Endothelial cell of umbilical vein (primary cell): ENCODE results near the gene TRAPPC2L. TPM values are rescaled to one million over a fixed set of nuclear protein-coding genes. Genes with fewer than 3 reads are reported as not detected.

ENCODE experiments used
- BruUV-seq: library from RNA; stranded (reverse); fragments of 400-500 nt; replicated peaks from 2 replicates; lab custom pipeline; 2021; lab: Mats Ljungman, UMichigan
- CTCF ChIA-PET: fragments of 300-600, 350-600 bp; sonication (Branson Sonifier 250); formaldehyde crosslinking; loops from one replicate; lab custom pipeline; 2021; ENCODE audit warnings: antibody characterized with exemption, inconsistent platforms; lab: Charles Lee
- POLR2A ChIA-PET: fragments of 300-600, 350-600 bp; sonication (Branson Sonifier 250); formaldehyde crosslinking; loops from one replicate; lab custom pipeline; 2021; ENCODE audit warnings: antibody characterized with exemption, inconsistent platforms; lab: Charles Lee
- DNase-seq: peaks from one replicate; pipeline ENCODE4 v3.0.0-alpha.2; 2011; ENCODE audit warnings: low read depth, low spot score
- FAIRE-seq: peaks from 2 replicates; lab custom pipeline; 2011; peaks lifted over from hg19 to GRCh38; lab: Jason Lieb, UNC
- H2AFZ ChIP-seq: 2 replicates; pipeline ENCODE4 v1.6.0; 2012; ENCODE audit warnings: low read depth, low read length, control low read depth, inconsistent platforms
- H3K27ac ChIP-seq: 2 replicates; pipeline ENCODE4 v1.5.1; 2011; ENCODE audit warnings: low read depth, mild to moderate bottlenecking, control low read depth, low read length, moderate library complexity; ENCODE audit not compliant: insufficient read depth
- H3K27me3 ChIP-seq, 2 experiments: 2 replicates each; pipeline versions ENCODE4 v1.6.0 to v1.6.1; 2011; ENCODE audit warnings: low read length in 2 of 2, mixed read lengths in 1 of 2; ENCODE audit not compliant: control insufficient read depth in 2 of 2, insufficient read depth in 2 of 2
- H3K36me3 ChIP-seq, 2 experiments: 2 replicates in 1 of 2; 3 replicates in 1 of 2; pipeline ENCODE4 v1.5.1; 2011; ENCODE audit warnings: low read length in 2 of 2, mild to moderate bottlenecking in 1 of 2, moderate library complexity in 1 of 2; ENCODE audit not compliant: control insufficient read depth in 2 of 2, insufficient read depth in 2 of 2; ENCODE audit errors: extremely low read depth in 1 of 2
- H3K4me1 ChIP-seq: 3 replicates; pipeline ENCODE4 v1.5.1; 2011; ENCODE audit warnings: mild to moderate bottlenecking, low read length; ENCODE audit not compliant: control insufficient read depth, insufficient read depth; ENCODE audit errors: extremely low read depth
- H3K4me2 ChIP-seq: 2 replicates; pipeline ENCODE4 v1.6.1; 2011; ENCODE audit warnings: low read length, control low read depth, mixed read lengths; ENCODE audit not compliant: insufficient read depth
- H3K4me3 ChIP-seq, 3 experiments: fragments of 200-600 bp in 1 of 3; sonication (generic), shearing (Covaris generic) in 1 of 3; replicated peaks in 1 of 3; 2 replicates each; pipeline ENCODE4 v1.5.1; 2011 to 2016; ENCODE audit warnings: control low read depth in 3 of 3, low read length in 3 of 3, mild to moderate bottlenecking in 2 of 3, inconsistent platforms in 1 of 3, low read depth in 1 of 3, moderate library complexity in 1 of 3; ENCODE audit not compliant: insufficient read depth in 1 of 3
- H3K79me2 ChIP-seq: 2 replicates; pipeline ENCODE4 v1.6.0; 2012; ENCODE audit warnings: low read length, inconsistent platforms; ENCODE audit not compliant: control insufficient read depth, insufficient read depth
- H3K9ac ChIP-seq: replicated peaks from 2 replicates; pipeline ENCODE3; 2011; ENCODE audit warnings: low read length, control low read depth; ENCODE audit not compliant: insufficient read depth; ENCODE audit errors: extremely low read depth
- H3K9me1 ChIP-seq: replicated peaks from 3 replicates; pipeline ENCODE4 v1.6.0; 2011; ENCODE audit warnings: mild to moderate bottlenecking, low read length; ENCODE audit not compliant: control insufficient read depth, insufficient read depth; ENCODE audit errors: extremely low read depth
- H3K9me3 ChIP-seq: replicated peaks from 2 replicates; pipeline ENCODE4 v1.5.1; 2012; ENCODE audit warnings: low read length, inconsistent platforms; ENCODE audit not compliant: control insufficient read depth, insufficient read depth
- H4K20me1 ChIP-seq: replicated peaks from 2 replicates; pipeline ENCODE3; 2011; ENCODE audit warnings: mild to moderate bottlenecking, low read length; ENCODE audit not compliant: control insufficient read depth, insufficient read depth; ENCODE audit errors: extremely low read depth
- EZH2 ChIP-seq: IDR thresholded peaks from 2 replicates; pipeline ENCODE4 v1.6.1; 2012; ENCODE audit warnings: borderline replicate concordance, low read depth, mild to moderate bottlenecking, moderate library complexity, low read length, inconsistent platforms; ENCODE audit not compliant: severe bottlenecking
- FOS ChIP-seq: IDR thresholded peaks from 2 replicates; pipeline ENCODE4 v1.6.1; 2011; ENCODE audit warnings: mild to moderate bottlenecking, low read length, moderate library complexity, borderline replicate concordance; ENCODE audit not compliant: insufficient read depth
- GATA2 ChIP-seq: IDR thresholded peaks from 2 replicates; pipeline ENCODE4 v1.7.0; 2011; ENCODE audit warnings: low read depth, mild to moderate bottlenecking, moderate library complexity, mixed read lengths, low read length; ENCODE audit not compliant: insufficient read length, insufficient read depth
- JUN ChIP-seq: IDR thresholded peaks from 2 replicates; pipeline ENCODE4 v1.6.1; 2011; ENCODE audit warnings: borderline replicate concordance, low read depth; ENCODE audit not compliant: insufficient read length, insufficient read depth
- MYC ChIP-seq: IDR thresholded peaks from one replicate; pipeline ENCODE4 v1.6.1; 2011; ENCODE audit warnings: mild to moderate bottlenecking, low read depth, low read length
- POLR2A ChIP-seq: IDR thresholded peaks from 2 replicates; pipeline ENCODE4 v1.6.1; 2012; ENCODE audit warnings: low read depth, mild to moderate bottlenecking, control low read depth, low read length
- POLR2AphosphoS5 ChIP-seq: IDR thresholded peaks from 2 replicates; pipeline ENCODE4 v1.6.1; 2012; ENCODE audit warnings: low read depth, mild to moderate bottlenecking, control low read depth, low read length, moderate library complexity; ENCODE audit not compliant: insufficient read depth
- dilution Hi-C: fragments of 300-500 bp; cut with MboI; formaldehyde crosslinking; loops from one replicate; pipeline ENCODE4 v1.15.0; 2019; ENCODE audit warnings: low sequenced_read_pairs; ENCODE audit not compliant: extremely low pct_ligation_motif_present
- intact Hi-C: fragments of 100-400 bp; cut with micrococcal nuclease; formaldehyde crosslinking; loops from one replicate; pipeline ENCODE4 v1.10.0; 2022
- polyA plus RNA-seq, 4 experiments: library from polyadenylated mRNA; depleted of rRNA in 3 of 4; stranded (reverse) in 3 of 4; unstranded in 1 of 4; fragments of >200 nt; gene quantifications; 2 replicates each; pipeline versions ENCODE4 v1.2.1 to v1.2.3, GENCODE V29; 2011 to 2012; ENCODE audit warnings: missing spikeins in 1 of 4
- total RNA-seq: library from RNA; stranded (reverse); gene quantifications from 2 replicates; pipeline ENCODE4 v1.2.3, GENCODE V29; 2021
- TF ChIP-seq, protein P1 (sequence below), 2 donors: IDR thresholded peaks; 1 replicate in 1 of 2; 2 replicates in 1 of 2; pipeline ENCODE4 v1.5.1; 2011; ENCODE audit warnings: low read length in 2 of 2, mild to moderate bottlenecking in 2 of 2, moderate library complexity in 2 of 2, control low read depth in 1 of 2, inconsistent platforms in 1 of 2, low read depth in 1 of 2; ENCODE audit not compliant: insufficient read depth in 1 of 2; ENCODE audit errors: extremely low read depth in 1 of 2
- TF ChIP-seq, protein P2 (sequence below): IDR thresholded peaks from 2 replicates; pipeline ENCODE4 v1.6.1; 2011; ENCODE audit not compliant: insufficient read depth, insufficient read length

The TRAPPC2L gene
- total and polyA plus RNA-seq, 2 donors (not counting 3 experiments of a cell fraction or from before 2014, with no cell fraction given), result 61.9 to 131 TPM

DNA sequence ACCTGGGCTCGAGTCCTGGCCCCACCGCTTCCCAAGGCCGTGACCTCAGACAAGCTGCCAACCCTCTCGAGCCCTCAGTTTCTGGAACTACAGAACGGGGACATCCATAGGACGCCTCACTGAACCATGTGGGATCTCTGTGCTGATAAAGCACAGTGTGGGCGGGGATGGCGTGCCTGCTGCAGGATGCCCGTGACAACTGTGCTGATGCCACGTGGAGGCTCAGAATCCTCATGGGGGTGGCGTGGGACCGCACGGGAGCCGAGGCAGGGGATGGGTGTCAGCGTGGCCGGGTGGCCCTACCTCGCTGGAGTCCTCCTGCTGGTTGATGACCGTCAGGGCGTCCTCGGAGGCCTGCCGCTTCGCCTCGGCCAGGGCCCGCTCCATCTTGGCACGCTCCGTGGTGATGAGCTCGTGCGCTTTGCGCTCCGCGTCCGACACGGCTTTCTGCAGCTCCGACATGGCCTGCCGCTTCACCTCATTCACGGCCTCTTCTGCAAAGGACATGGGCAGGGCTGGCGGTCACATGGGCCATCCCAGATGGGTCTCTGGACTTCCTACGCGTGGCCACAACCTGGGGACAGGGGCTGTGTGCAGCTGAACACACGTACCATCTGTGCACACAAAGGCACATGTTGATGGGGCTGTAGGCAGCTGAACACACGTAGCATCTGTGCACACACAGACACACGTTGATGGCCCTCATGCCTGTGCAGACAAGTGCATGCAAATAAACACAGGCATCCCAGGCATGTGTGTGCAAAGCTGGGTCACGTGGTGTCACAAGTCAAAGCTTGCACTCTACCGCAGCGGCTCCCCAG is 22.2 kb downstream of the TRAPPC2L start:
- no peak for FAIRE-seq
- intact Hi-C loops (no loop called here), dilution Hi-C loops (no loop called here)
- Histone ChIP-seq H3K9ac (no peak overlapping the region), H3K9me3 (no peaks in the 10 kb centered on the region), H3K27me3 (no peaks in the 10 kb centered on the region), H3K27ac (no peak overlapping the region), H3K36me3 (no peaks in the 10 kb centered on the region), H3K4me1 (no peaks in the 10 kb centered on the region), H4K20me1 (no peaks in the 10 kb centered on the region), H3K9me1 (no peaks in the 10 kb centered on the region), H3K79me2 (no peaks in the 10 kb centered on the region), H2AFZ (no peak overlapping the region), H3K4me2 (no peak overlapping the region), H3K4me3 (no peak overlapping the region)
- ChIA-PET CTCF (no interaction called here), POLR2A (no interaction called here)
- no TSS peak for BruUV-seq
- TF ChIP-seq POLR2A (no peak), POLR2AphosphoS5 (no peak), FOS (no peak)
- TF ChIP-seq, protein P1, sequence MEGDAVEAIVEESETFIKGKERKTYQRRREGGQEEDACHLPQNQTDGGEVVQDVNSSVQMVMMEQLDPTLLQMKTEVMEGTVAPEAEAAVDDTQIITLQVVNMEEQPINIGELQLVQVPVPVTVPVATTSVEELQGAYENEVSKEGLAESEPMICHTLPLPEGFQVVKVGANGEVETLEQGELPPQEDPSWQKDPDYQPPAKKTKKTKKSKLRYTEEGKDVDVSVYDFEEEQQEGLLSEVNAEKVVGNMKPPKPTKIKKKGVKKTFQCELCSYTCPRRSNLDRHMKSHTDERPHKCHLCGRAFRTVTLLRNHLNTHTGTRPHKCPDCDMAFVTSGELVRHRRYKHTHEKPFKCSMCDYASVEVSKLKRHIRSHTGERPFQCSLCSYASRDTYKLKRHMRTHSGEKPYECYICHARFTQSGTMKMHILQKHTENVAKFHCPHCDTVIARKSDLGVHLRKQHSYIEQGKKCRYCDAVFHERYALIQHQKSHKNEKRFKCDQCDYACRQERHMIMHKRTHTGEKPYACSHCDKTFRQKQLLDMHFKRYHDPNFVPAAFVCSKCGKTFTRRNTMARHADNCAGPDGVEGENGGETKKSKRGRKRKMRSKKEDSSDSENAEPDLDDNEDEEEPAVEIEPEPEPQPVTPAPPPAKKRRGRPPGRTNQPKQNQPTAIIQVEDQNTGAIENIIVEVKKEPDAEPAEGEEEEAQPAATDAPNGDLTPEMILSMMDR (IDR thresholded peaks at IDR 0.05; ENCODE audit: extremely low read depth in 1 of 2, insufficient read depth in 1 of 2, low read depth in 1 of 2, low read length in 2 of 2), result no peak
- DNase-seq, result no peak

DNA sequence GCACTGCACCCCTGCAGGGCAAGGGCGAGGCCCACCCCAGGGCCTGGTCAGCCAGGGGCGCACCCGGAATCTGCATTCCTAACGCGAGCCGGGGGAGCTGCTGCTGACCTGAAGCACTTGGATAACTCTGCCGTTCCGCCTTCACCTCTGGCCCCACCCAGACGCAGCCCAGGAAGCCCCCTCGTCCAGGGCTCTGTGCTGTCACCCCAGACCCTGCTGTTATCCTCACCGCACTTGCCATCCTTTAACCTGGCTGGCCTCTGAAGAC is 22.8 kb downstream of the TRAPPC2L start:
- H4K20me1 ChIP-seq, result no peaks in the 10 kb centered on the region
- ChIA-PET POLR2A (no interaction called here), CTCF (no interaction called here)
- no peak overlapping the region for H2AFZ ChIP-seq
- H3K27me3 ChIP-seq, result no peaks in the 10 kb centered on the region
- no peaks in the 10 kb centered on the region for H3K9me1 ChIP-seq
- H3K4me2 ChIP-seq, result no peak overlapping the region
- TF ChIP-seq POLR2AphosphoS5 (no peak), EZH2 (no peak), FOS (no peak), JUN (no peak), POLR2A (no peak), MYC (no peak), GATA2 (no peak)
- TF ChIP-seq, protein P2, sequence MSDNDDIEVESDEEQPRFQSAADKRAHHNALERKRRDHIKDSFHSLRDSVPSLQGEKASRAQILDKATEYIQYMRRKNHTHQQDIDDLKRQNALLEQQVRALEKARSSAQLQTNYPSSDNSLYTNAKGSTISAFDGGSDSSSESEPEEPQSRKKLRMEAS, result no peak
- TF ChIP-seq, protein P1 (IDR thresholded peaks at IDR 0.05; ENCODE audit: extremely low read depth in 1 of 2, insufficient read depth in 1 of 2, low read depth in 1 of 2, low read length in 2 of 2), result no peak
- no peak overlapping the region for H3K4me3 ChIP-seq
- no peaks in the 10 kb centered on the region for H3K4me1 ChIP-seq
- no peaks in the 10 kb centered on the region for H3K36me3 ChIP-seq
- DNase-seq (no peak), FAIRE-seq (no peak)
- no peak overlapping the region for H3K9ac ChIP-seq
- no peaks in the 10 kb centered on the region for H3K9me3 ChIP-seq
- no TSS peak for BruUV-seq
- intact Hi-C loops (no loop called here), dilution Hi-C loops (no loop called here)
- no peak overlapping the region for H3K27ac ChIP-seq
- H3K79me2 ChIP-seq, result no peaks in the 10 kb centered on the region
